Stimulated activated CD4-positive, alpha-beta T cell treated with anti-CD3 and anti-CD28 coated beads, Interleukin-4, amount 100 ng/mL, for 48 hours (primary cell): ENCODE results near the gene NCCRP1.
"Not testable (repeated sequence)": the region's sequence is repeated elsewhere in the genome, so short reads cannot be mapped to it uniquely, and the experiment has no call there.

Experiments used
- DNase-seq, 2 donors: peaks; one replicate each; pipeline ENCODE4 v3.0.0-alpha.2; 2020; ENCODE audit warnings: low read depth in 2 of 2

The NCCRP1 gene

DNA sequence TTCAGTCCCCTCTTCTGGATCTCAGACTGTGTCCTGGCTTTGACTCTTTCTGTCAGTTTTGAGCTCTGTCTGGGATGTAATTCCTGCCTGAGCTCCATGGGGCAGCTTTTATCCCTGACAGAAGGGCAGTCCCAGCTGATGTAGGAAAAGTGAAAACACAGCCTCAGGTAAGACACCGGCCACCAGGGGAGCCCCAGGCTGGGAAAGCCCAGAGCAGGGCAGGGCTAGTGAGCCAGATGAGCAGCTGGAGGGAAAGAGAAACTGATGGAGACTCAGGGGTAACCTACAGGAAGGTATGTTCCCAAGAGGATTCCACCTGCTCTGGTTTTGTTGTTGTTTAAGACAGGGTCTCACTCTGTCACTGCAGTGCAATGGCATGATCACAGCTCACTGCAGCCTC is 48.4 kb downstream of the NCCRP1 start:
- DNase-seq, result not testable (repeated sequence)

DNA sequence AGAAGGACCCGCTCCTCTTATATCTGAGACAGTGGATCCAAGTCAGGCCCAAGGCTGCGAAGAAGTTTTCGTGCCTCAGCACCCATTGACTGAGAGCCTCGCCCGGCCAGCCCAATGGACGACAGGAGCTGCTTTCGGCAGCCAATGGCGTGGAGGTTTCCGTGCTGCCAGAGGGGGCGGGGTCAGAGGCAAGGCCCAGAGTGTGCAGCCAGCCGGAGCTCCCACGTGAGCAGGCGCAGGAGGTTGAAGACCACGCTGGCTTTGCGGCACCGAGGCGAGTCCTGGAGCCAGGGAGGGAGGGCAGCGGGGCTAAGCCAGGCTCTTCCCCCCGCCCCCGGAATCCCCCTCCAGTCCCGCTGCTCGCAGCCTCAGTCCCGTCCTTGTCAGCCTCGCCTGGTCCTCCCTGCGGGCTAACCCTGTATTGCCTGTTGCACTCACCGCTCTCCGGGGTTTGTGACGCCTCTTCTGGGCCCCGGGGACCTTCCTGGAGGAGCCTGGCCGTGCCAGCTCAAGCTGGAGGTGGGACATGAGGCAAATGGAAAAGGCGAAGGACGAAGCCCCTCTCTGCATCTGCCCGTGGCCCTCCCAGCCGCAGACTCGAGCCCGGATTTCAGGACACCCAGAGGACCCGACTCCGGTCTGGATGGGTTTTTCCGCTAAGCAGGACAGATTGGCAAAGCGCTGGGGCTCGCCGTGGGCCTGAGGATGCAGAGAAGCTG is 50.3 kb downstream of the NCCRP1 start:
- DNase-seq, result no peak

GRCh38 chr19:39247701-39248664 is 51.2 kb downstream of the NCCRP1 start:
- DNase-seq, result no peak

- no peak for DNase-seq
These were observed 52.0 kb downstream of the NCCRP1 start, which contains the start of gene IFNL4 for GRCh38 chr19:39248806-39249205. IFNL4 (minus strand) TSS chr19:39248856.

GRCh38 chr19:39251081-39251480 is 54.3 kb downstream of the NCCRP1 start:
- DNase-seq, result no peak
